GM12878 (cell line): ENCODE data around the gene RAPGEF3. TPM values are rescaled to one million over a fixed set of nuclear protein-coding genes. Genes with fewer than 3 reads are reported as not detected.

ENCODE experiments used
- ATAC-seq: fragments of 200-7000 bp; cut with Tn5 transposase; 3 replicates; pipeline ENCODE4 v1.9.1; 2020; ENCODE audit warnings: mild to moderate bottlenecking, moderate library complexity
- BruUV-seq: library from RNA; stranded (reverse); fragments of 400-500 nt; replicated peaks from 2 replicates; lab custom pipeline; 2021; lab: Mats Ljungman, UMichigan
- CTCF ChIA-PET: fragments of 300-600 bp; sonication (Branson Sonifier 250); formaldehyde crosslinking; extraction: SDS; loops from one replicate; lab custom pipeline; 2021; ENCODE audit warnings: inconsistent platforms; lab: Yijun Ruan, JAX
- POLR2A ChIA-PET: fragments of 350-600 bp; formaldehyde crosslinking; extraction: SDS; loops from one replicate; lab custom pipeline; 2021; ENCODE audit warnings: inconsistent platforms; lab: Charles Lee
- RAD21 ChIA-PET: fragments of 300-600 bp; sonication (Branson Sonifier 250); formaldehyde crosslinking; loops from one replicate; lab custom pipeline; 2023; ENCODE audit warnings: antibody characterized with exemption; ENCODE audit not compliant: unreplicated experiment; lab: Charles Lee
- SMC1A ChIA-PET: fragments of 300-600 bp; sonication (Branson Sonifier 250); formaldehyde crosslinking; loops from one replicate; lab custom pipeline; 2023; ENCODE audit not compliant: unreplicated experiment, uncharacterized antibody; lab: Charles Lee
- DNase-seq: peaks from one replicate; pipeline ENCODE4 v3.0.0-alpha.2; 2011; ENCODE audit warnings: low read depth, low spot score
- FAIRE-seq: peaks from 3 replicates; lab custom pipeline; 2011; peaks lifted over from hg19 to GRCh38; lab: Jason Lieb, UNC
- H2AFZ ChIP-seq: 2 replicates; pipeline ENCODE4 v1.6.0; 2011; ENCODE audit warnings: low read depth, low read length, control low read depth; ENCODE audit not compliant: control insufficient read depth
- H3K27ac ChIP-seq: 2 replicates; pipeline ENCODE4 v1.5.1; 2011; ENCODE audit warnings: control low read depth; ENCODE audit not compliant: control insufficient read depth, insufficient read depth
- H3K27me3 ChIP-seq, 2 experiments: replicated peaks in 1 of 2; 2 replicates each; pipeline versions ENCODE4 v1.6.0 to v1.6.1; 2011; ENCODE audit warnings: low read length in 1 of 2; ENCODE audit not compliant: control insufficient read depth in 2 of 2, insufficient read depth in 2 of 2
- H3K36me3 ChIP-seq, 2 experiments: 2 replicates each; pipeline ENCODE4 v1.5.1; 2011; ENCODE audit warnings: low read length in 1 of 2; ENCODE audit not compliant: control insufficient read depth in 2 of 2, insufficient read depth in 2 of 2
- H3K4me1 ChIP-seq: 2 replicates; pipeline ENCODE4 v1.6.1; 2011; ENCODE audit warnings: mild to moderate bottlenecking, low read length, moderate library complexity, mixed read lengths; ENCODE audit not compliant: control insufficient read depth, insufficient read depth
- H3K4me2 ChIP-seq: 2 replicates; pipeline ENCODE4 v1.6.0; 2011; ENCODE audit warnings: control low read depth; ENCODE audit not compliant: control insufficient read depth, insufficient read depth
- H3K4me3 ChIP-seq: fragments of 200-600 bp; sonication (generic); 2 replicates; pipeline ENCODE4 v1.5.1; 2016
- H3K79me2 ChIP-seq: 2 replicates; pipeline ENCODE4 v1.6.0; 2011; ENCODE audit warnings: low read length; ENCODE audit not compliant: control insufficient read depth, insufficient read depth
- H3K9ac ChIP-seq: 2 replicates; pipeline ENCODE4 v1.8.0; 2011; ENCODE audit warnings: low read length, control low read depth, mixed read lengths; ENCODE audit not compliant: control insufficient read depth, insufficient read depth
- H3K9me3 ChIP-seq: replicated peaks from 3 replicates; pipeline ENCODE4 v1.5.1; 2011; ENCODE audit warnings: mild to moderate bottlenecking, low read length; ENCODE audit not compliant: control insufficient read depth, insufficient read depth
- H4K20me1 ChIP-seq: 2 replicates; pipeline ENCODE4 v1.6.0; 2011; ENCODE audit not compliant: control insufficient read depth, insufficient read depth
- BACH1 ChIP-seq: fragments of 450-650 bp; IDR thresholded peaks from 2 replicates; pipeline ENCODE4 v1.6.1; 2017; ENCODE audit warnings: mild to moderate bottlenecking, borderline replicate concordance
- CREB1 ChIP-seq: IDR thresholded peaks from 2 replicates; pipeline ENCODE4 v1.6.1; 2012; ENCODE audit warnings: low read depth, mild to moderate bottlenecking, inconsistent platforms
- CUX1 ChIP-seq: IDR thresholded peaks from 2 replicates; pipeline ENCODE4 v1.6.1; 2012; ENCODE audit warnings: improper control_type of control experiment, low read depth, low read length; ENCODE audit not compliant: insufficient replicate concordance
- DPF2 ChIP-seq: fragments of 450-650 bp; IDR thresholded peaks from 2 replicates; pipeline ENCODE4 v1.6.1; 2017; ENCODE audit warnings: mild to moderate bottlenecking
- GATAD2B ChIP-seq: fragments of 450-650 bp; conservative IDR thresholded peaks from 2 replicates; pipeline ENCODE4 v1.6.1; 2017; ENCODE audit warnings: low read depth, mild to moderate bottlenecking, moderate library complexity
- HDAC6 ChIP-seq: fragments of 200-600 bp; sonication (generic); IDR thresholded peaks from one replicate; pipeline ENCODE4 v1.8.0; 2017; ENCODE audit warnings: antibody characterized with exemption; ENCODE audit not compliant: unreplicated experiment
- MEF2A ChIP-seq: IDR thresholded peaks from 2 replicates; pipeline ENCODE4 v1.6.1; 2011; ENCODE audit warnings: low read depth, mild to moderate bottlenecking, low read length, moderate library complexity; ENCODE audit not compliant: insufficient read depth
- MLLT1 ChIP-seq: fragments of 450-650 bp; IDR thresholded peaks from 2 replicates; pipeline ENCODE4 v1.6.1; 2016; ENCODE audit warnings: mild to moderate bottlenecking
- RAD21 ChIP-seq: IDR thresholded peaks from 2 replicates; pipeline ENCODE4 v1.6.1; 2011; ENCODE audit warnings: mild to moderate bottlenecking, low read depth, low read length, moderate library complexity; ENCODE audit not compliant: insufficient read depth
- RBBP5 ChIP-seq: fragments of 200-600 bp; sonication (generic); conservative IDR thresholded peaks from 2 replicates; pipeline ENCODE4 v1.6.1; 2016
- RUNX3 ChIP-seq: IDR thresholded peaks from 2 replicates; pipeline ENCODE4 v1.6.1; 2012; ENCODE audit warnings: low read length, inconsistent platforms
- SMAD1 ChIP-seq: fragments of 450-650 bp; IDR thresholded peaks from 2 replicates; pipeline ENCODE4 v1.6.1; 2018; ENCODE audit warnings: mild to moderate bottlenecking, low read depth; ENCODE audit not compliant: partially characterized antibody
- SMAD5 ChIP-seq: IDR thresholded peaks from 2 replicates; pipeline ENCODE4 v1.6.1; 2016; ENCODE audit warnings: antibody characterized with exemption, low read depth
- ZBED1 ChIP-seq: IDR thresholded peaks from 2 replicates; pipeline ENCODE4 v1.6.1; 2016; ENCODE audit warnings: borderline replicate concordance
- WGBS: methylation state at CpG from one replicate; pipeline ENCODE4 v1.1.6; 2016; ENCODE audit warnings: low lambda C conversion rate; ENCODE audit not compliant: insufficient replicate concordance, insufficient coverage; ENCODE audit errors: missing lambda C conversion rate; 5-methylcytosine and 5-hydroxymethylcytosine counted together
- in situ Hi-C: fragments of 300-500 bp; cut with MboI; formaldehyde crosslinking; loops from 9 replicates; pipeline ENCODE4 v1.14.3; 2018; ENCODE audit warnings: mixed read lengths
- intact Hi-C: fragments of 100-400 bp; cut with micrococcal nuclease; formaldehyde crosslinking; loops from one replicate; pipeline ENCODE4 v1.14.2; 2022; ENCODE audit not compliant: unreplicated experiment
- polyA plus RNA-seq, 11 experiments: library from polyadenylated mRNA; depleted of rRNA in 4 of 11; unstranded in 6 of 11; stranded (reverse) in 5 of 11; fragments of >200 nt; fragmentation: Nextera tagmentation in 4 of 11; fragmentation: Illumina TruSeq in 1 of 11; extraction: Ambion mirVana in 4 of 11; extraction: Trizol in 1 of 11; gene quantifications; 1 replicate in 1 of 11; 2 replicates in 10 of 11; pipeline versions ENCODE4 v1.2.1 to v1.2.3, GENCODE V29; 2011 to 2016; ENCODE audit warnings: inconsistent platforms in 2 of 11, missing spikeins in 2 of 11, low read depth in 1 of 11
- total RNA-seq, 4 experiments: library from RNA; depleted of rRNA in 3 of 4; stranded (reverse); fragments of >200 nt in 3 of 4; fragmentation: Illumina TruSeq in 1 of 4; extraction: Trizol in 1 of 4; gene quantifications; 2 replicates each; pipeline versions ENCODE4 v1.2.1 to v1.2.3, GENCODE V29; 2013 to 2021

RAPGEF3 gene
- total and polyA plus RNA-seq, 10 of the 15 experiments (the other 5 are each of a cell fraction or from before 2014, with no cell fraction given): 0.02 to 0.92 (median 0.31) TPM; not detected in 2

GRCh38 chr12:47777741-47778558 is 19.3 kb upstream of the RAPGEF3 start:
- ChIA-PET RAD21 (interaction anchor here (0.7 to 9.0 kb wide), 12 partner anchors 11 to 182 kb away, joined by 3 to 120 read pairs (median 6); partner anchors contain the start of genes ENDOU and RAPGEF3), CTCF (interaction anchor here (0.6 to 19.3 kb wide), 22 partner anchors 10 to 169 kb away, joined by 3 to 814 read pairs (median 4); partner anchors contain the start of genes ENDOU and RAPGEF3), SMC1A (interaction anchor here (0.6 to 11.3 kb wide), 16 partner anchors 10 to 162 kb away, joined by 3 to 139 read pairs (median 4); partner anchors contain the start of gene RAPGEF3), POLR2A (interaction anchor here (1.2 kb wide), 1 partner anchor 55 kb away, joined by 4 read pairs; no protein-coding TSS in a partner anchor)
- Histone ChIP-seq H4K20me1 (no peaks in the 10 kb centered on the region), H3K4me1 (peaks cover 17% of the 10 kb centered on the region; the same call in 1 of the 2 replicates), H3K79me2 (no peaks in the 10 kb centered on the region), H3K9ac (no peak overlapping the region), H3K4me3 (no peak overlapping the region), H3K9me3 (no peaks in the 10 kb centered on the region), H3K36me3 (no peaks in the 10 kb centered on the region), H2AFZ (no peak overlapping the region), H3K27ac (no peak overlapping the region), H3K4me2 (no peak overlapping the region), H3K27me3 (no peaks in the 10 kb centered on the region)
- intact Hi-C loops: loop anchor here (2.0 to 10.0 kb wide), 3 partner anchors 59 to 743 kb away; no protein-coding TSS in a partner anchor
- DNase-seq (no peak), FAIRE-seq (no peak), ATAC-seq (no peak)
- BruUV-seq: no TSS peak
- WGBS: 73% methylated on average over 9 of the region's 9 CpGs
- in situ Hi-C loops: loop anchor here (5.0 kb wide), 2 partner anchors 66 to 126 kb away; no protein-coding TSS in a partner anchor
- no peak for TF ChIP-seq CREB1
- no peak for TF ChIP-seq RBBP5
- TF ChIP-seq GATAD2B: no peak
- TF ChIP-seq RAD21: no peak
- no peak for TF ChIP-seq CUX1
- TF ChIP-seq DPF2: no peak
- no peak for TF ChIP-seq MLLT1
- TF ChIP-seq SMAD1: no peak
- no peak for TF ChIP-seq RUNX3
- TF ChIP-seq ZBED1: no peak
- no peak for TF ChIP-seq HDAC6
- TF ChIP-seq MEF2A: no peak
- no peak for TF ChIP-seq SMAD5
- no peak for TF ChIP-seq BACH1
